HepG2 (cell line): Measurements from ENCODE around the gene ARL5B. TPM values are rescaled to one million over a fixed set of nuclear protein-coding genes. Genes with fewer than 3 reads are reported as not detected.

Source experiments
- AHDC1 ChIP-seq: sonication (generic); formaldehyde crosslinking; IDR thresholded peaks from 2 replicates; pipeline ENCODE4 v1.5.1; 2020; ENCODE audit warnings: mild to moderate bottlenecking, missing genetic modification reagents, borderline replicate concordance
- BCL6 ChIP-seq: IDR thresholded peaks from 2 replicates; pipeline ENCODE4 v1.6.1; 2016; ENCODE audit warnings: missing genetic modification reagents, missing compliant biosample characterization
- KDM6A ChIP-seq: IDR thresholded peaks from 2 replicates; pipeline ENCODE4 v1.6.1; 2016; ENCODE audit warnings: low read depth
- KLF15 ChIP-seq: sonication (generic); formaldehyde crosslinking; IDR thresholded peaks from 2 replicates; pipeline ENCODE4 v1.8.1; 2023; ENCODE audit warnings: borderline replicate concordance, mild to moderate bottlenecking, inconsistent platforms, missing genetic modification reagents, mixed read lengths
- KLF6 ChIP-seq: IDR thresholded peaks from 2 replicates; pipeline ENCODE4 v1.8.0; 2016; ENCODE audit warnings: missing biosample characterization, missing genetic modification reagents
- MBNL3 ChIP-seq: fragments of 250-450 bp; sonication (Bioruptor Pico); conservative IDR thresholded peaks from 2 replicates; pipeline ENCODE4 v1.8.0; 2022; ENCODE audit warnings: mild to moderate bottlenecking, inconsistent platforms
- POGZ ChIP-seq: sonication (generic); formaldehyde crosslinking; IDR thresholded peaks from 2 replicates; pipeline ENCODE4 v1.4.0; 2020; ENCODE audit warnings: mild to moderate bottlenecking, missing genetic modification reagents
- RBM39 ChIP-seq: fragments of 200-400 bp; formaldehyde crosslinking; IDR thresholded peaks from one replicate; pipeline ENCODE4 v1.6.1; 2018; ENCODE audit warnings: antibody characterized with exemption, mild to moderate bottlenecking, low read depth, low read length; ENCODE audit not compliant: poor library complexity, severe bottlenecking
- RELA ChIP-seq: sonication (generic); formaldehyde crosslinking; IDR thresholded peaks from 2 replicates; pipeline ENCODE4 v1.4.0; 2020; ENCODE audit warnings: missing genetic modification reagents
- SNAI1 ChIP-seq: sonication (generic); formaldehyde crosslinking; IDR thresholded peaks from 2 replicates; pipeline ENCODE4 v1.5.0; 2020; ENCODE audit warnings: mild to moderate bottlenecking, missing genetic modification reagents, borderline replicate concordance
- SNAPC4 ChIP-seq: sonication (generic); formaldehyde crosslinking; IDR thresholded peaks from 2 replicates; pipeline ENCODE4 v1.4.0; 2020; ENCODE audit warnings: mild to moderate bottlenecking, missing genetic modification reagents
- ZFP36L2 ChIP-seq: sonication (generic); formaldehyde crosslinking; IDR thresholded peaks from 2 replicates; pipeline ENCODE4 v1.4.0; 2020; ENCODE audit warnings: missing genetic modification reagents
- ZMYM4 ChIP-seq: sonication (generic); formaldehyde crosslinking; IDR thresholded peaks from 2 replicates; pipeline ENCODE4 v1.8.1; 2023; ENCODE audit warnings: mild to moderate bottlenecking, missing genetic modification reagents
- ZNF138 ChIP-seq: sonication (generic); formaldehyde crosslinking; IDR thresholded peaks from 2 replicates; pipeline ENCODE4 v1.5.0; 2020; ENCODE audit warnings: mild to moderate bottlenecking, low read depth, missing genetic modification reagents
- ZNF30 ChIP-seq: sonication (generic); formaldehyde crosslinking; IDR thresholded peaks from 2 replicates; pipeline ENCODE4 v1.5.0; 2020; ENCODE audit warnings: mild to moderate bottlenecking, missing genetic modification reagents
- ZNF350 ChIP-seq: sonication (generic); formaldehyde crosslinking; IDR thresholded peaks from 2 replicates; pipeline ENCODE4 v1.4.0; 2020; ENCODE audit warnings: mild to moderate bottlenecking, low read depth, missing genetic modification reagents, borderline replicate concordance
- ZNF672 ChIP-seq: sonication (generic); formaldehyde crosslinking; IDR thresholded peaks from 2 replicates; pipeline ENCODE4 v1.8.1; 2022; ENCODE audit warnings: missing genetic modification reagents
- ZNF781 ChIP-seq: sonication (generic); formaldehyde crosslinking; IDR thresholded peaks from 2 replicates; pipeline ENCODE4 v1.5.1; 2020; ENCODE audit warnings: borderline replicate concordance, mild to moderate bottlenecking, missing genetic modification reagents; ENCODE audit errors: not compliant biosample characterization
- polyA plus RNA-seq, 8 experiments: library from polyadenylated mRNA; depleted of rRNA in 3 of 8; stranded (reverse) in 7 of 8; unstranded in 1 of 8; fragments of >200 nt; fragmentation: Illumina TruSeq in 4 of 8; extraction: Trizol in 4 of 8; gene quantifications; 2 replicates each; pipeline versions ENCODE4 v1.2.1 to v1.2.3, GENCODE V29; 2011 to 2016; ENCODE audit warnings: low read depth in 4 of 8, missing spikeins in 1 of 8, mixed read lengths in 1 of 8; ENCODE audit not compliant: insufficient read depth in 1 of 8
- total RNA-seq, 5 experiments: library from RNA; depleted of rRNA; stranded (reverse); fragments of >200 nt; fragmentation: Illumina TruSeq; extraction: Trizol; gene quantifications; 2 replicates each; pipeline ENCODE4 v1.2.3, GENCODE V29; 2016; ENCODE audit warnings: low read depth in 1 of 5

ARL5B gene
- total and polyA plus RNA-seq, 2 of the 13 experiments (the other 11 are each of a cell fraction or from before 2014, with no cell fraction given): 26.6 to 32.7 TPM

GRCh38 chr10:18651324-18652007 is 7.8 kb upstream of the ARL5B start, which contains the start of gene NSUN6 (continued):
- TF ChIP-seq ZNF350 (CRISPR knock-in tag) (peak; percentile 79; the same call in 1 of the 2 replicates), SNAI1 (CRISPR knock-in tag) (no peak), KLF6 (CRISPR knock-in tag) (0 out of 2 replicates have a peak, but pooled peaks have one; percentile 62), RBM39 (no peak), ZNF138 (no peak), KLF15 (CRISPR knock-in tag) (no peak), ZNF672 (CRISPR knock-in tag) (no peak), AHDC1 (CRISPR knock-in tag) (0 out of 2 replicates have a peak, but pooled peaks have one; percentile 17), ZFP36L2 (no peak), BCL6 (CRISPR knock-in tag) (no peak; the same call in 1 of the 2 replicates), KDM6A (CRISPR knock-in tag) (no peak), POGZ (peak; percentile 91), ZNF781 (peak; percentile 50), ZMYM4 (CRISPR knock-in tag) (peak; percentile 90), RELA (CRISPR knock-in tag) (peak; percentile 28; the same call in 1 of the 2 replicates), MBNL3 (no peak), SNAPC4 (CRISPR knock-in tag) (0 out of 2 replicates have a peak, but pooled peaks have one; percentile 28), ZNF30 (CRISPR knock-in tag) (no peak)
